Nucleus accumbens (tissue), 56 donors: ENCODE results near the gene ATAD3C.
A peak's percentile ranks its signal among the peaks of the same experiment; 100 is the strongest.
"Not testable (repeated sequence)": the region's sequence is repeated elsewhere in the genome, so short reads cannot be mapped to it uniquely, and the experiment has no call there.

Experiments
- DNase-seq, 56 donors: peaks; one replicate each; lab custom pipeline; 2025; lab: John Stamatoyannopoulos, UW

ATAD3C gene

GRCh38 chr1:1440262-1441001 is 9.1 kb upstream of the ATAD3C start:
- DNase-seq, result peak in 2 of 56 donors; percentile 17 to 18

GRCh38 chr1:1441002-1441888 is 8.2 kb upstream of the ATAD3C start:
- DNase-seq, result peak in 19 of 56 donors; percentile 8 to 72 (median 33)

- no peak for DNase-seq
Observed at GRCh38 chr1:1442069-1442770, 7.3 kb upstream of the ATAD3C start.

- DNase-seq, result not testable (repeated sequence)
Observed at GRCh38 chr1:1446631-1447030, 2.9 kb upstream of the ATAD3C start.

- not testable (repeated sequence) for DNase-seq
Observed at GRCh38 chr1:1450616-1451015, 1.1 kb downstream of the ATAD3C start.

- DNase-seq, result no peak
Observed at GRCh38 chr1:1451696-1452364, 2.3 kb downstream of the ATAD3C start.

GRCh38 chr1:1452365-1452739 is 2.9 kb downstream of the ATAD3C start:
- not testable (repeated sequence) for DNase-seq

GRCh38 chr1:1452882-1453281 is 3.4 kb downstream of the ATAD3C start:
- no peak for DNase-seq

- not testable (repeated sequence) for DNase-seq
Observed at GRCh38 chr1:1454286-1455056, 5.0 kb downstream of the ATAD3C start.

- no peak for DNase-seq
Observed at GRCh38 chr1:1455366-1455884, 5.9 kb downstream of the ATAD3C start.

GRCh38 chr1:1455934-1456333 is 6.4 kb downstream of the ATAD3C start:
- not testable (repeated sequence) for DNase-seq

GRCh38 chr1:1456683-1457255 is 7.3 kb downstream of the ATAD3C start:
- DNase-seq, result not testable (repeated sequence)

- not testable (repeated sequence) for DNase-seq
Observed at GRCh38 chr1:1459156-1459555, 9.7 kb downstream of the ATAD3C start.

- DNase-seq, result not testable (repeated sequence)
Observed at GRCh38 chr1:1459711-1460110, 10.2 kb downstream of the ATAD3C start.

GRCh38 chr1:1460540-1461130 is 11.1 kb downstream of the ATAD3C start:
- DNase-seq, result no peak

- DNase-seq, result no peak
Observed at GRCh38 chr1:1461721-1462317, 12.3 kb downstream of the ATAD3C start.

- DNase-seq, result no peak
Observed at GRCh38 chr1:1462318-1462966, 13.0 kb downstream of the ATAD3C start.

- DNase-seq, result no peak
Observed at GRCh38 chr1:1463312-1463711, 13.8 kb downstream of the ATAD3C start.
